CD4-positive, alpha-beta T cell treated with Interleukin-15 for 1 hour (primary cell): Measurements from ENCODE around the gene LRRC8D.
"Not testable (repeated sequence)": the region's sequence is repeated elsewhere in the genome, so short reads cannot be mapped to it uniquely, and the experiment has no call there.

Experiments used
- DNase-seq: peaks from one replicate; pipeline ENCODE4 v3.0.0-alpha.2; 2020

The LRRC8D gene

DNA sequence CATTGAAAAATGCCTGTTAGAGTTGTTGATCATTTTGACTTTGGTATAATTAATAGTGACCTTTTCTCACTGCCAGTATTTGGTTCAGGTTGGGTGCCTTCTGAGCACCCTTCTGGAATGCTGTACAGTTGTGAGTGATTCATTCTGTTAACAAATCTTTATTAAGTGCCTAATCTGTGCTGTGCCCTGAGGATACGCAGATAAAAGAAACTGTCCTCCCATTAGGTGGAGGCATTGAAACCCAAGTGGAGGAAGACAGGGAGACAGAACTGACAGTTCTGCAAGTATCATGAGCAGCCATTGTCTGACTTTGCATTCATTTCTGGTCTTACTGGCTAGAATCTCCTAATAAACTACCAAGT lies 97.9 kb downstream of the LRRC8D start:
- DNase-seq, result no peak

- no peak for DNase-seq
These were observed 98.3 kb downstream of the LRRC8D start for GRCh38 chr1:89919174-89919573.

DNA sequence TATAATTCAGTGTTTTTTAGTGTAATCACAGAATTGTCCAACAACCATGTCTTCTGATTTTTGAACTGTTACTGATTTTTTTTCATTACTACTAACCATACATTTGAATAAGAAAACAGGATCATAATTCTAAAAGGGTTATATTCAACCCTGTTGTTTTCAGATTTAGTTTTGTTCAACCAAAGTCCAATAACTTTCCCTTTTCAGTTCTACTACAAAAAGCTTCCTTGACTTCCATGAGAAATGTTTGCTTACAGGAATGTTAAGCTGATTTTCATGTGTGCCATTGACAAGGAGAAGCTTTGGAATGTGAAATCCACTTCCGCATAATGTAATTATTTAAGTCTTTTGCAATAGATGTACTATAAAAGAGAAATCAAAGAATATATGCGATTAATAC lies 102.1 kb downstream of the LRRC8D start:
- no peak for DNase-seq

DNA sequence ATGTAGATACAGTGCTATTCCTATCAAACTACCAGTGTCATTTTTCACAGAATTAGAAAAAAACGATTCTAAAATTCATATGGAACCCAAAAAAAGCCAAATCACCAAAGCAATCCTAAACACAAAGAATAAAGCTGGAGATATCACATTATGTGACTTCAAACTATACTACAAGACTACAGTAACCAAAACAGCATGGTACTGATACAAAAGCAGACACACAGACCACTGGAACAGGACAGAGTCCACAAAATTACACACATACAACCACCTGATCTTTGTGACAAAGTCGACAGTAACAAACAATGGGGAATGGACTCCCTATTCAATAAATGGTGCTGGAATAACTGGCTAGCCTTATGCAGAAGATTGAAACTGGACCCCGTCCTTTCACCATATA lies 102.7 kb downstream of the LRRC8D start:
- DNase-seq, result no peak

DNA sequence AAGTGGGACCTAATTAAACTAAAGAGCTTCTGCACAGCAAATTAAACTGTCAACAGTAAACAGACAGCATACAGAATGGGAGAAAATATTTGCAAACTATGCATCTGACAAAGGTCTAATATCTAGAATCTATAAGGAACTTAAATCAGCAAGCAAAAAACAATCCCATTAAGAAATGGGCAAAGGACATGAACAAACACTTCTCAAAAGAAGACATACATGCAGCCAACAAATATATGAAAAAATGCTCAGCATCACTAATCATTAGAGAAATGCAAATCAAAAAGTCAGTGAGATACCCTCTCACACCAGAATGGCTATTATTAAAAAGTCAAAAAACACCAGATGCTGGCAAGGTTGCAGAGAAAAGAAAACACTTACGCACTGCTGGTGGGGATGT lies 103.2 kb downstream of the LRRC8D start:
- DNase-seq, result not testable (repeated sequence)

GRCh38 chr1:89927049-89927448 lies 106.2 kb downstream of the LRRC8D start:
- no peak for DNase-seq

DNA sequence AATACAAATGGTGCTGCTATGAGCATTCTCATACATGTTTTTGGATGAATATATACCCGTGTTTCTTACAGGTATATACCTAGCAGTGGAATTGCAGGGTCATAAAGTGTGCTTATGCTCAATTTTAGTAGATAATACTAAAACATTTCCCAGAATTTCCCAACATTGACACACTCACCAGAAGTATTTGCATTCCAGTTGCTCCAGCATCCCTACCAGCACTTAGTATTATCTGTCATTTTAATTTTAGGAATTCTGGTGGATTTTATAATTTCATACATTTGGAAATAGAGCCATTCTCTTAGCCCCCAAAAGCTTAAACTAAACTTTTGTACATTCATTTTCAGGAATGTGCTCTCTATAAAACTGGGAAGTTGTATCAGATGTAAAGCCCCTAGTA lies 106.6 kb downstream of the LRRC8D start:
- DNase-seq, result no peak

GRCh38 chr1:89928506-89928905 lies 107.7 kb downstream of the LRRC8D start:
- DNase-seq, result no peak

- DNase-seq, result no peak
These were observed 108.7 kb downstream of the LRRC8D start for GRCh38 chr1:89929467-89930063.

DNA sequence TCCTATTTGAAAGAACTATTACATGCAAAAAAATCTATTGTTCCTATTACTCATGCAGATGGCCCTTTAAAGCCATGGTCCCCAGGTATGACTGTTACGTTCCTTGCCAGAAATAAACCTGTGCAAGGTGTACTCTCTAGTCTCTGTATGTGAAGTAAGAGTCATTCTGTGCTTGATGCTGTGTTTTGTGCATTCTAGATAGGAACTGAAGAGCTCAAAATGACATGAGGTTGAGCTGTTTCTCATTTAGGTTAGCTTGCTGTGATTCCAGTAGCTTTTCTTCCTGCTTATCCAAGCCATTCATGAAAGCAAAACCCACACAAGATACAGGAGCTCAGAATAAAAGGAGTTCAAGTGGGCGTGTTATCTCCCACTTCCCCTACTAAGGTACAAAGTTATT lies 109.7 kb downstream of the LRRC8D start:
- no peak for DNase-seq

DNA sequence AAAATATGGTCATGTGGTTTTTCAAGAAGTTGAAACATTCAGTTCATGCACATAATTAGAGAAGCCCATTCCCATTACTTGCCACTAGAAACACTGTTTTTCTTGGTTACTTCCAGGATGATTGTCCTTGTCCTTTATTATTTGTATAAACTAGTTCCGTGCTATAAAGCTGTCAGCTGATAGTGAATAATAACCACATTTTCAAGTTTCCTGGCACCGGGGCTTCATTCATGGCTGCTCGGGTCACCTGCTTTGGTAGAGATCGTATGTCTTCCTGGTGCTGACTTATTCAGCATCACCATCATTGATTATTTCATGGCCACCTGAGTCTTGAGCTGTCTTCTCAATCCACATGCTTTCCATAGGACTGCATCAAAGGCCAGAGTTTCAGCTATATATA lies 111.1 kb downstream of the LRRC8D start:
- DNase-seq, result no peak

DNA sequence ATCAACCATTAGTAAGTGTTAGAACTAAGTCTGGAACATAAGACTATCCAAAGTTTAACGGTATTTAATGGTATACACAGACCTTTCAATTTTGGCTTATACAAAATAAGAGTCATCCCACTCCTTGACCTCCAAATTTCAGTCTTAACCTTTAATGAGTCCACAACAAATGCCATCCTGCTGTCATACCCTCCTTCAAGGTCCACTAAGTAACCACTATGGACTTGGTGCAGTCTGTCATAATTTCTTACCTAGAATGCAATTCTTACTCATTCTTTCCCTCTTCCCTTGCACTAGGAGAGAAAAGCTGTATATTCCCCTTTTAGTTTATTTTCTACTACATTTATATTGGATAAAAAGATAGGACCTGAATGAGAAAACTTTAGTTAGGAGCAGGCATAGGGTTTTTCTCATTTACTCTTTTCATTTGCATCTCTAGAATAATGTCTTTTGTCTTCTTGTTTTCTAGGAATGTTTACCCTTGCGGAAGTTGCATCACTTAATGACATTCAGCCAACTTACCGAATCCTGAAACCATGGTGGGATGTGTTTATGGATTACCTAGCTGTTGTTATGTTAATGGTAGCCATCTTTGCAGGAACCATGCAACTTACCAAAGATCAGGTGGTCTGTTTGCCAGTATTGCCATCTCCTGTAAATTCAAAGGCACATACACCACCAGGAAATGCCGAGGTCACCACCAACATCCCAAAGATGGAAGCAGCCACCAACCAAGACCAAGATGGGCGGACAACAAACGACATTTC lies 111.9 kb downstream of the LRRC8D start:
- DNase-seq, result no peak

DNA sequence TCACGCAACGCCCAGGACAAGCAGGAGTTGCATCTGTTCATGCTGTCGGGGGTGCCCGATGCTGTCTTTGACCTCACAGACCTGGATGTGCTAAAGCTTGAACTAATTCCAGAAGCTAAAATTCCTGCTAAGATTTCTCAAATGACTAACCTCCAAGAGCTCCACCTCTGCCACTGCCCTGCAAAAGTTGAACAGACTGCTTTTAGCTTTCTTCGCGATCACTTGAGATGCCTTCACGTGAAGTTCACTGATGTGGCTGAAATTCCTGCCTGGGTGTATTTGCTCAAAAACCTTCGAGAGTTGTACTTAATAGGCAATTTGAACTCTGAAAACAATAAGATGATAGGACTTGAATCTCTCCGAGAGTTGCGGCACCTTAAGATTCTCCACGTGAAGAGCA lies 113.6 kb downstream of the LRRC8D start:
- no peak for DNase-seq

DNA sequence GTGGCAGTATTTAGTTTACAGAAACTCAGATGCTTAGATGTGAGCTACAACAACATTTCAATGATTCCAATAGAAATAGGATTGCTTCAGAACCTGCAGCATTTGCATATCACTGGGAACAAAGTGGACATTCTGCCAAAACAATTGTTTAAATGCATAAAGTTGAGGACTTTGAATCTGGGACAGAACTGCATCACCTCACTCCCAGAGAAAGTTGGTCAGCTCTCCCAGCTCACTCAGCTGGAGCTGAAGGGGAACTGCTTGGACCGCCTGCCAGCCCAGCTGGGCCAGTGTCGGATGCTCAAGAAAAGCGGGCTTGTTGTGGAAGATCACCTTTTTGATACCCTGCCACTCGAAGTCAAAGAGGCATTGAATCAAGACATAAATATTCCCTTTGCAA lies 114.4 kb downstream of the LRRC8D start:
- no peak for DNase-seq

- no peak for DNase-seq
These were observed 115.9 kb downstream of the LRRC8D start for GRCh38 chr1:89936694-89937093.

GRCh38 chr1:89938171-89939055 lies 117.6 kb downstream of the LRRC8D start:
- DNase-seq, result no peak

GRCh38 chr1:89939059-89939570 lies 118.3 kb downstream of the LRRC8D start:
- DNase-seq, result no peak

- no peak for DNase-seq
These were observed 119.0 kb downstream of the LRRC8D start for GRCh38 chr1:89939693-89940438.

DNA sequence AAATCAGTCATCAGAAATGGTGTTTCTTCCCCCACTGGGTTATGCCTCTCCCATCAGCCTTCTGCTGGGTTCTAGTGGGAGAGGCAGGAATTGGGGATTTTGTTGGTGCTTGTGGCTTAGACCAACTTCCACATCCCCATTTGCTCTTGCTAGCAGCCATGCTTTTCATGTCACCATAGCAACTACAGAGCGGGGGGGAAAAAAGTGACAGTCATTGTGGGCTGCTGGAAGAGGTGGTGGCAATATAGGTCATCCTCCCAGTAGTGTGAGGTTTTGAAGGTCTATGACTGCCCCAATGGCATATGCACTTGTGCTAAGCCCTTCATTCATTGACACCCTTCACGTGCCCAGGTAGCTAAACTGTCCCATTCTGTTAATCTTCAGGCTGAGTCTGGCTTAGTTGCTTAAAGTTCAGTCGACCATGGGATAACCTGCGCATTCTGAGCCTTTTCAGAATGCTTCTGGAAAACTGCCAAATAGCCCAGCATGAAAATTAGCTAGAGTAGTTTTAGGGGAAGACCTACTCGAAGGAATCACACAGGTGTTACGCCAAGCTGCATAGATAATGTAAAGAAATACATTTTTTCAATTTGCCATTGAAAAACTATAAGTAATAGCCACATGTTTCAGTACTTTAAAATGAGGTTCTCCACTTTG lies 120.4 kb downstream of the LRRC8D start:
- peak; percentile 65 for DNase-seq

DNA sequence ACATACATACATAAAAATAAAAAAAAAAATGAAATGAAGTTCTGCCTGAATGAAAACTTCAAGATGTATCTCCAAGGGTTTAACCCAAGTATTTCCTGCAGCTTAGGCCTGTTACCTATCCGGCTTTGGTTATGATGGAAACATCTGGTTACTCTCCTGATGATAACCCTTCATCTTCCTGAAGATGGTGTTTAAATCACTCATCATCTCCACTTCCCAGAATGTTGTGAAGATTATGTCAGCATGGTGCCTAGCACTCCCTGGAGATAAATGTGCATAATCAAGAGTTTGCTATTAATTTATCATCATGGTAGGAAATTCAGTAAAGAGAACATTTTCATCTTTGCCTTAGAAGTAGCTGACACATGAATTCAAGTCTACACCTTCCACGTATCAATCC lies 121.2 kb downstream of the LRRC8D start:
- no peak for DNase-seq

- DNase-seq, result no peak
These were observed 122.2 kb downstream of the LRRC8D start for GRCh38 chr1:89942825-89943658.
